ENCODE data around the gene STK16. TPM values are rescaled to one million over a fixed set of nuclear protein-coding genes. Genes with fewer than 3 reads are reported as not detected.

STK16 gene
- total and polyA plus RNA-seq, 7 donors = 11.6 to 38.5 (median 16.0) TPM

GRCh38 chr2:219215871-219216534 lies 29.3 kb upstream of the STK16 start:
- Histone ChIP-seq H3K4me1 (peaks cover 24% of the 10 kb centered on the region), H3K36me3 (ENCODE audit: insufficient read depth in 1 of 2, low read depth in 1 of 2) (peaks cover 2 to 75% of the 10 kb centered on the region in 2 donors), H3K9me3 (no peaks in the 10 kb centered on the region), H3K27ac (peak overlapping the region; percentile 92), H3K4me3 (no peak overlapping the region), H3K27me3 (ENCODE audit: insufficient read depth in 3 of 3, low read length in 2 of 3) (no peaks in the 10 kb centered on the region)
- intact Hi-C loops (cut with DNase I) = loop anchor here in 1 of 2 donors (5.0 kb wide), 1 partner anchor 39 kb away; the partner anchor contains the start of genes CNPPD1 and RETREG2
- WGBS, 3 donors = 91 to 93% (median 92%) methylated on average over 27 of the region's 27 CpGs
- TF ChIP-seq CTCF (IDR thresholded peaks at IDR 0.05) = no peak
- no peak for DNase-seq
- ATAC-seq = no peak

DNA sequence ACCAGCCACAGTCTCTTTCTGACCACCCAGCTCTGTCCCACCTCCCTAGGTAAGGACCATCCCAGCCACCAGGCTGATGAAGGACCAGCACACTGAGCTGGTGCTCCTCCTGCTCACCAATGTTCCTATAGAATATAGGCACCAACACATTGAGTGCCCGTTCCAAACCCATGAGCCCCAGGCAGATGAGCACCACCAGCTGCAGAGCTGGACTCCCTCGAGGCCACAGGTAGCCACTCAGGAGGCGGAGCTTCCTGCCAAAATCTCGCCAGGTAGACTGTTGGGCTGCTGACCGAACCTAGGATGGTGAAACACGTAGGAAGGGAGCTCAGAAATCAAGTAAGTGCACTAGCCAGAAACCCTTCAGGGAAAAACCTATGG lies 28.8 kb upstream of the STK16 start:
- no peak for TF ChIP-seq CTCF (IDR thresholded peaks at IDR 0.05)
- Histone ChIP-seq H3K9me3 (no peaks in the 10 kb centered on the region), H3K4me3 (peak overlapping the region; percentile 69), H3K4me1 (peaks cover 24% of the 10 kb centered on the region), H3K27me3 (ENCODE audit: insufficient read depth in 3 of 3, low read length in 2 of 3) (no peaks in the 10 kb centered on the region), H3K27ac (peak overlapping the region; percentile 92), H3K36me3 (ENCODE audit: insufficient read depth in 1 of 2, low read depth in 1 of 2) (peaks cover 6 to 75% of the 10 kb centered on the region in 2 donors)
- ATAC-seq (no peak), DNase-seq (no peak)
- 84 to 91% (median 86%) methylated on average over 6 of the region's 6 CpGs for WGBS, 3 donors
- intact Hi-C loops (cut with DNase I) = loop anchor here in 1 of 2 donors (5.0 kb wide), 1 partner anchor 39 kb away; the partner anchor contains the start of genes CNPPD1 and RETREG2

DNA sequence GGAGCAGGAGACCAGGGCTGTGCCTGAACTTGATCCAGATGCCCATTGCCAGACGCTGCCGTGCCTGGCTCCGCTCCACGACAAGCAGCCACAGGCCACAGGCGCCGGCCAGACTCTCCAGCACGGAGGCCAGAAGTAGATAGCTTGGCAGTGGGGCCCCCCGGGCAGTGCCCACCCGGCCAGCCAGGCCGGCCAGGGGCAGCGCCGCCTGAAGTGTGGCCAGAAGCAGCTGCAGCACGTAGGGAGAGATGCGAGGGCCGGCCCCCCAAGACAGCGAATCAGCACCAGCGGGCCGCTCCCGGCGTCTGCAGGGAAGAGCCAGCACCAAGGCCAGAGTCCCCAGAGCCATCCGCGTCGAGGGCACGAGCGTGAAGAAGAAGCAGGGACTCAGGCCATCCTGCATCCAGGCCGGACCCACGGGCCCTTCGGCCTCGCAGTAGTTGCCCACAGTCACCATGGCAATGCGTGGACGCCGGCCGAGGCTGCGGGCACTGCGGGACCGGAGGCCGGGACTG lies 27.0 kb upstream of the STK16 start:
- peak; percentile 65 to 78 (median 73) for ATAC-seq
- H3K4me1 ChIP-seq = peaks cover 24% of the 10 kb centered on the region

More for the DNA sequence above, 27.0 kb upstream of the STK16 start:
- Histone ChIP-seq H3K27ac (peak overlapping the region; percentile 92), H3K27me3 (ENCODE audit: insufficient read depth in 3 of 3, low read length in 2 of 3) (no peaks in the 10 kb centered on the region), H3K36me3 (ENCODE audit: insufficient read depth in 1 of 2, low read depth in 1 of 2) (peaks cover 6 to 76% of the 10 kb centered on the region in 2 donors), H3K9me3 (no peaks in the 10 kb centered on the region), H3K4me3 (peak overlapping the region; percentile 69)
- TF ChIP-seq CTCF (IDR thresholded peaks at IDR 0.05) = no peak
- 0 to 1% (median 1%) methylated on average over 32 to 37 of the region's 37 CpGs for WGBS, 3 donors
- peak; percentile 75 to 88 for DNase-seq
- intact Hi-C loops (cut with DNase I) = loop anchor here in 1 of 2 donors (5.0 kb wide), 1 partner anchor 41 kb away; the partner anchor contains the start of genes CNPPD1 and RETREG2
